Suprapubic skin (tissue), 4 donors: ENCODE measurements around the gene DHX8.

Source experiments
- CTCF ChIP-seq, 2 donors: fragments of 200-600 bp in 1 of 2; fragments of 450-650 bp in 1 of 2; sonication (generic) in 1 of 2; IDR thresholded peaks; one replicate each; pipeline ENCODE4 v1.5.1; 2016 to 2019; ENCODE audit warnings: antibody characterized with exemption in 2 of 2, mild to moderate bottlenecking in 1 of 2, moderate library complexity in 1 of 2
- POLR2A ChIP-seq, 2 donors: fragments of 450-650 bp; IDR thresholded peaks; one replicate each; pipeline ENCODE4 v1.6.1; 2017; ENCODE audit warnings: antibody characterized with exemption in 2 of 2, mild to moderate bottlenecking in 2 of 2, moderate library complexity in 2 of 2
- POLR2AphosphoS5 ChIP-seq, 3 donors: sonication (generic); formaldehyde crosslinking; IDR thresholded peaks; one replicate each; pipeline ENCODE4 v1.6.1; 2017; ENCODE audit warnings: antibody characterized with exemption in 3 of 3

GRCh38 chr17:43434902-43435319 is 48.9 kb upstream of the DHX8 start:
- TF ChIP-seq POLR2AphosphoS5 (IDR thresholded peaks at IDR 0.05) (no peak), POLR2A (IDR thresholded peaks at IDR 0.05) (no peak), CTCF (IDR thresholded peaks at IDR 0.05) (no peak)
